GM12874 (cell line): ENCODE measurements around the gene SP3.

Experiments used
- TF ChIP-seq, protein P1 (sequence below): IDR thresholded peaks from 2 replicates; pipeline ENCODE4 v1.5.1; 2011; ENCODE audit warnings: low read depth, mild to moderate bottlenecking, control low read depth, low read length, moderate library complexity; ENCODE audit not compliant: insufficient read depth

The SP3 gene

DNA sequence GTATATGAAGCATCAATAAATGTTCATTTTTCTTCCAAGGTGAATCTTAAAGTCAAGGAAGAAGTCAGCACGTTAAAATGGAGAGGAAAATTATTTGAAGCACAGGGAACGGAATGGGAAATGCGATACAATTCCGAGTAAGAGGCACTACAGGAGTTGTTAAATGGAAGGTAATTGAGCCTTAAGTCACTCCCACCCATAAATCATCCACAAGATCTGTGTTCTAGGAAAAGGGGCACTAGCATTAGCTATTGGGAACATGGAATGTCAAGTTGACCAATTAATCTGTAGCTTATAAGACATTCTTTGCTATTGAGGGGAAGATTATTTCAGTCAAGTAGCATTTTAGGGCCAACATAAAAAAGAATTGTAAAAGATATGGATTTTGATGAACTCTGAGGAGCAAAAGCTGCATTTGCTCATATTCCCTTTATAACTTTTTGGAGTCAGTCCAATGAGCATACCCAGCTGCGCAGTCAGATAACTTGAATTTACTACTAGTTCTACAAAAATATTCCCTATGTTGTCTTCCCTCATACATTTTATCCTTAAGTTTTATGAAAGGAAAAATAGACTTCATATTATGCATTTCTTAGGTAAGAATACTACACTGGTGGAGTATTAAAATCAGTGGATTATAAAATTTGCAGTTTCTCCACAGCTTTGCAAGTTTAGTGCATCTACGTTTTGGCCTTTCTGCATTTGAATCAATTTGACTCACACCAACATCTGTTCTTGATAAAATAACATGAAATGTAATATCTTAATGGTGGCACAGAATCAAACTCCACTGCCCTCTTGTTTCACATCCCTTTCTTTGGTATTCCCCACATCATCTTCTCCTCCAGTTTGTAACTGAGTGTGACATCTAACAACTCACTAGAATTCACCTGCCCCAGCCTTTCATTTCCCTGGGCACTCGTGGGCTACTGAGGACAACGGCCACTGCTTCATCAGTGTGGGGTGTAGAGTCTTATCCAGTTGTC lies 95.6 kb downstream of the SP3 start:
- TF ChIP-seq, protein P1, sequence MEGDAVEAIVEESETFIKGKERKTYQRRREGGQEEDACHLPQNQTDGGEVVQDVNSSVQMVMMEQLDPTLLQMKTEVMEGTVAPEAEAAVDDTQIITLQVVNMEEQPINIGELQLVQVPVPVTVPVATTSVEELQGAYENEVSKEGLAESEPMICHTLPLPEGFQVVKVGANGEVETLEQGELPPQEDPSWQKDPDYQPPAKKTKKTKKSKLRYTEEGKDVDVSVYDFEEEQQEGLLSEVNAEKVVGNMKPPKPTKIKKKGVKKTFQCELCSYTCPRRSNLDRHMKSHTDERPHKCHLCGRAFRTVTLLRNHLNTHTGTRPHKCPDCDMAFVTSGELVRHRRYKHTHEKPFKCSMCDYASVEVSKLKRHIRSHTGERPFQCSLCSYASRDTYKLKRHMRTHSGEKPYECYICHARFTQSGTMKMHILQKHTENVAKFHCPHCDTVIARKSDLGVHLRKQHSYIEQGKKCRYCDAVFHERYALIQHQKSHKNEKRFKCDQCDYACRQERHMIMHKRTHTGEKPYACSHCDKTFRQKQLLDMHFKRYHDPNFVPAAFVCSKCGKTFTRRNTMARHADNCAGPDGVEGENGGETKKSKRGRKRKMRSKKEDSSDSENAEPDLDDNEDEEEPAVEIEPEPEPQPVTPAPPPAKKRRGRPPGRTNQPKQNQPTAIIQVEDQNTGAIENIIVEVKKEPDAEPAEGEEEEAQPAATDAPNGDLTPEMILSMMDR, result no peak

DNA sequence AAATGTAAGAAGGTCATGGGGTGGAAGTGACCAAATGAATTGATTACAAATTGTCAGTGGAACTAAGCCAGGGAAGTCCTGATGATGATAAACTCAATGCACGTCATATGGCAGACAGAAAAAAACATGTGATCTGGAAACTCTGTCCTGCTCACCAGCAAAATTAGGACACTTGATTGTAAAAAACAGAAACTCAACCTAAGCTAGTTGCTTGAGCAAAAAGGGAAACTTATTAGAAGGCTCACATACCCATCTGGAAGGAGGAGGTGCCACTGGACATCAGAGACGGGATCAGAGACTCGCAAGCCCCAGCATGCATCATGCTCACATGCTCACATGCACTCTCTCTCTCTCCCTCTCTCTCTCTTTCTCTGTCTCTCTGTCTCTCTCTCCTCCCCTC lies 96.8 kb downstream of the SP3 start:
- TF ChIP-seq, protein P1, result no peak

DNA sequence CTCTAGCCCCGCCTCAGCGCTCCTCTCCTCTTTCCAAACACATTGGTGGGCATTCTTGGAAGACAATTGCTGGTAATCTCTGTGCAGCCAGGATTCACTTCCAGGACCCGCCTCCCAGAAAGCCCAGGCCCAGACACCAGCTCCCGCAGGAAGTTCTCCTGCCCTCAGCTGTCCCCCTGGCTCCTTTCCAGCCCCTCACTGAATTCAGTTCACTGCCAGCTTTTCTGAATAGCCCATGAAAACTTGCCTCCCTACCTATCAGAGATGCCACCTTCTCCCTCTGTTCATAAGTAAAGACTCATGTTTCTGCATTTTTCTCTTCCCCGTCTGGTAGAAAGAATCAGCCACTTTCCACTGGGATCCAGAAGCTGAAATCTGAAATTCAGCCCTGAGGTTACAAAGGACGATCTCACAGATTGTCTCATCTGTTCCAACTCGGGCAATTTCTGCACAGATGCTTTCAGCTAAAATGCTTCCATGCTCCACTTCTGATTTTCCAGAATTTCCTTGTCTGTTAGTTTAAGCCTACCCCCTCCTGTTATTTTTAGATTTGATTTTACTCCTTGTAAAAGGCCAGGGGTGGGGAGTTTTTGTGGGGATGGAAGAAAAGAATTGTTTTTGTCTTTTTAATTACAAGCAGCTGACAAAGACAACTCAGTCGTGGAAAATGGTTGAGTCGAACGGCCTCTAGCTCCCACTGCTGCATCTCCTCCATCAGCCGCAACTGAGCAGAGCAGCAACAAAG lies 98.1 kb downstream of the SP3 start:
- TF ChIP-seq, protein P1, result no peak

DNA sequence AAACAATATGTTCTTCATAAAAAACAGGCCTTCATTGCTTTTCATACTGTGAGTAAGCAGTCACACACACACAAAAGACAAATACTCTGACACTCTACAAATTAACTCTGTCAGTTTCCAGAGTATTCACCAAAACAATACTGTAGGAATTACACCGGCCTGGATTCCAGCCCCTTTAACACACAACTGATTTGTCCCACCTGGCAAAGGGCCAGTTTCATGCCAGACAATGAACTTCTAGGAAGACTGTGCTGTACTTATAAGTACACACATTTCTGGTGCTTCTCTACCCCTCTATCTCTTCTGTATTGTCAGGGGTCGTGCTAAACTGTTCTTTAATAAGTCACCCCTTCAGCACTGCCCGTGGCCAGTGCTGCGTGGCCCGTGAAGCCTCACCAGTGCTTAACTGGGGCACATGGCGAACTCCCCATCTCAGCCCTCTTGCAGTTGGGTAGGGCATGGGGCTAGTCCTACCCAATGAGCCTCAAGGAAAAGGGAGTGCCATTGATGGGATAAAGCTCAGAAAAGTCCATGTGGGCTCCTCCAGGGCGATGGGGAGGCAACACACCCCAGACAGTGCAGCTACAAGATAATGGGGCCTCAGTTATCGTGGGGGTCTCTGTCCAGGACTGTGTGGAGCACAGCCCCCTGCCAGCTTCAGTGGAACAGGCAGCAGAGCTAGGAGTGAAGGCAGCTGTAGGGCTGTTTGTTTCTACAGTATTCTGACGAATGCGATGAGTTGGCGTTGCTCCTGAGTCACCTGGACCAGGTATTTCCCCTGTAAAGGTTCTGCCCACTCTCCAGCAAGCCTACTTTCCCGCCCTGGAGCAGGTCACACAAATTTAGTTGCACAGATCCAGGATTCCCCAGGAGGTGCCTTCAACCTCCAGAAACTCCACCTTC lies 99.0 kb downstream of the SP3 start:
- TF ChIP-seq, protein P1, result no peak

DNA sequence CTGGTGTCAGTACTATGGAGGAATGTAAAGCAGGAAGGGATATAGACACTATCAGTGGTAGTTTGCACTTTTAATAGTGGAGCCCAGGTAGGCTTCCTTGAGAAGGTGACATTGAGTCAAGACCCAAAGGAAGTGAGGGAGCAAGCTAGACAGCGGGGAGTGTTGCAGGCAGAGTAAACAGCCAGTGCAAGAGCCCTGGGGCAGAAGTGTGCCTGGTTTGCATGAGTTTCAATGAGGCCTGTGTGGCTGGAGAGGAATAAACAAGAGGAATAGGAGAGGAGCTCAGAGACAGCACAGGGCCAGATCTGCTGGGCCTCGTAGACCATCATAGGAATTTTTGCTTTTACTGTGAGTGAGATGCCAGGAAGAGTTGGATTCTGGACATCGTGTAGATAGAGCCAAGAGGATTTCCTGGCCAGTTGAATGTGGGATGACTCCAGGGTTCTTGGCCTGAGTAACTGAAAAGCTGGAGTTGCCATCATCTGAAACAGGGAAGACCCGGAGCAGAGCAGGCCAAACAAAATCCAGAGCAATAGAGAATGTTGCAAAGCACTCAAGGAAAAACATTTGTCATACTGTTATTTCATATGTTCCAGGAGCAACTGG lies 102.5 kb downstream of the SP3 start:
- TF ChIP-seq, protein P1, result no peak

DNA sequence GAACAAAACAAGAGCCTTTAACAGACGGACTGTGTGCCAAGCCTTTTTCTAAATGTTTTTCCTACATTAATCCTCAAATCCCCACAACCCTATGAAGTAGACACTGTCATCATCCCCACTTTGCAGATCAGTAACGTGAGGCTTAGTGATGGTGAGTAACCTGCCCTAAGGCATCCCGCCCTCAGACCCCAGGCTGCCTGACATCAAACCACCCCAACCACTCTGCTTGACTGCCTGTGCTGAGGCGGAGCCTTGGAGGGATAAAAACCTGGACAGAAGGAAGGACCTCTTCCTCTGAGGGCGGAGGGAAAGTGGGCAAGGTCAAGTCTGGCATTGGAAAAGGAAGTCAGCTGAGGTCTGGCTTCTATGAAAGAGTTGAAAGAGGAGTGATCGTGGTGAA lies 104.6 kb downstream of the SP3 start:
- TF ChIP-seq, protein P1, result no peak

DNA sequence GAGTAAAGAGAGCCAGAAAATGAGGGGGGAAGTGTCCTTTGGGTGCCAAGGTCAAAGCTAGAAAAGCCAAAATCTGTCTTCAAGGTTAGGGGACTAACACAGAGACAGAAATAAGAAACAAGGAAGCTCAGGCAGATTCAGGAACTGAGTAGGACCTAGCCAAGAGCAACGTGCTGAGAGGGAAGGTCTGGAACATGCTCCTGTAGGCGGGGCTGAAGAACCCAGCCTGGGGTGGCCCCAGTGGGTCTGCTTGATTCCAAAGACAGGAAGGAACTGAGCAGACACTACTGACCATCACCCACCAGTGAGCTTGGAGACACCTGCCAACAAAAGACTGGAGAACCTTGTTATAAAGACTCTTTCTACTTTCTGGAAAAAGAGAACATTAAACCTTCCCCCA lies 105.1 kb downstream of the SP3 start:
- TF ChIP-seq, protein P1, result no peak
